Measurements from ENCODE around the gene CD44.

- no peak for TF ChIP-seq POLR2AphosphoS5 (IDR thresholded peaks at IDR 0.05)
- no peak for TF ChIP-seq CTCF (IDR thresholded peaks at IDR 0.05)
- TF ChIP-seq POLR2A (IDR thresholded peaks at IDR 0.05; ENCODE audit: low read depth): no peak
Measured at GRCh38 chr11:35153280-35153679, 14.3 kb downstream of the CD44 start.
